RCC 7860 (cell line): ENCODE measurements around the gene TBCCD1.
"Not testable (repeated sequence)": the region's sequence is repeated elsewhere in the genome, so short reads cannot be mapped to it uniquely, and the experiment has no call there.

Experiments used
- DNase-seq: peaks from one replicate; pipeline ENCODE4 v3.0.0-alpha.2; 2015; ENCODE audit warnings: low spot score
- FAIRE-seq: peaks from 2 replicates; lab custom pipeline; 2012; peaks lifted over from hg19 to GRCh38; lab: Jason Lieb, UNC

TBCCD1 gene

DNA sequence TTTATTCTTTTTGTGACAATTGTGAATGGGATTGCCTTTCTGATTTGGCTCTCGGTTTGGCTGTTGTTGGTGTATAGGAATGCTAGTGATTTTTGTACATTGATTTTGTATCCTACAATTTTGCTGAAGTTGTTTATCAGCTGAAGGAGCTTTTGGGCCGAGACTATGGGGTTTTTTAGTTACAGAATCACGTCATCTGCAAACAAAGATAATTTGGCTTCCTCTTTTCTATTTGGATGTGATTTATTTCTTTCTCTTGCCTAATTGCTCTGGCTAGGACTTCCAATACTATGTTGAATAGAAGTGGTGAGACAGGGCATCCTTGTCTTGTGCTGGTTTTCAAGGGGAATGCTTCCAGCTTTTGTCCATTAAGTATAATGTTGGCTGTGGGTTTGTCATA, 67.2 kb downstream of the TBCCD1 start:
- not testable (repeated sequence) for FAIRE-seq, DNase-seq

- not testable (repeated sequence) for DNase-seq, FAIRE-seq
Measured at GRCh38 chr3:186498022-186498421, 69.1 kb downstream of the TBCCD1 start.

- FAIRE-seq (no peak), DNase-seq (no peak)
Measured at GRCh38 chr3:186497608-186498007, 69.5 kb downstream of the TBCCD1 start.

DNA sequence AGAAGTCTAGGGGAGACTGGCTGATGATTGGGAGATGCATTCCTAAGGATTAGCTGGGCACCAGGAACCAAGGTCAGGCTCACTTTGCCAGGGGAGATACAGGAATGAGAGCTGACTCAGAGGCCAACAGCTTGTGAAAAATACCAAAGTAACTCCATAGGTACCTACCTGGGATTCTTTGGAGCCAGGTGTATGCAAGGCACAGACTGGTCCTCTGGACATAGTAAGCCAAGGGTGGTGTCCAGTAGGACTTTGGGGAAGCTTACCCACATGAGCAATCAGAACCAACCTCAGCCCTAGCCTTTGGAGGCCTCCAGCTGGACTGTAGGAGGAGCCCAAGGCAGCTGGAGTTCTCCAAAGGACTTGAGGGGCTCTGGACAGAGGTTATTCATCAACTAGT, 70.5 kb downstream of the TBCCD1 start:
- FAIRE-seq (no peak), DNase-seq (no peak)
